Right forelimb (tissue), 1 donor: ENCODE data around the gene FAM83C.

Experiments used
- DNase-seq: peaks from one replicate; pipeline ENCODE4 v3.0.0-alpha.2; 2018

FAM83C gene

GRCh38 chr20:35291654-35292503 is at the start of gene FAM83C:
Gene FAM83C, minus strand, starts transcription at chr20:35292425. Its CDS starts 121 bp downstream, at chr20:35292304.
- no peak for DNase-seq

- DNase-seq, result no peak
Measured at GRCh38 chr20:35341366-35342028, 49.3 kb upstream of the FAM83C start.

GRCh38 chr20:35340436-35340835 is 48.2 kb upstream of the FAM83C start:
- DNase-seq, result no peak

- no peak for DNase-seq
Measured at GRCh38 chr20:35339636-35340035, 47.4 kb upstream of the FAM83C start.

GRCh38 chr20:35339007-35339406 is 46.8 kb upstream of the FAM83C start:
- DNase-seq, result no peak

- no peak for DNase-seq
Measured at GRCh38 chr20:35334311-35335101, 42.3 kb upstream of the FAM83C start.

GRCh38 chr20:35333606-35334005 is 41.4 kb upstream of the FAM83C start:
- DNase-seq, result no peak

- DNase-seq, result no peak
Measured at GRCh38 chr20:35332540-35333200, 40.4 kb upstream of the FAM83C start.

GRCh38 chr20:35329435-35330139 is 37.4 kb upstream of the FAM83C start:
- no peak for DNase-seq

- DNase-seq, result no peak
Measured at GRCh38 chr20:35328689-35329088, 36.5 kb upstream of the FAM83C start.

- DNase-seq, result no peak
Measured at GRCh38 chr20:35328095-35328685, 36.0 kb upstream of the FAM83C start.

GRCh38 chr20:35327074-35327976 is 35.1 kb upstream of the FAM83C start:
- DNase-seq, result no peak

- no peak for DNase-seq
Measured at GRCh38 chr20:35326740-35327073, 34.5 kb upstream of the FAM83C start.

- no peak for DNase-seq
Measured at GRCh38 chr20:35326021-35326739, 34.0 kb upstream of the FAM83C start.

GRCh38 chr20:35325401-35325800 is 33.2 kb upstream of the FAM83C start:
- DNase-seq, result no peak

- no peak for DNase-seq
Measured at GRCh38 chr20:35320396-35321126, 28.3 kb upstream of the FAM83C start.

- no peak for DNase-seq
Measured at GRCh38 chr20:35319871-35320197, 27.6 kb upstream of the FAM83C start.

GRCh38 chr20:35319192-35319870 is 27.1 kb upstream of the FAM83C start:
- DNase-seq, result no peak
